NCI-H2196 treated with DMSO at 0.1 percent for 48 hours (cell line): Measurements from ENCODE around the gene UTS2R.
A peak's percentile ranks its signal among the peaks of the same experiment; 100 is the strongest.

Source experiments
- DNase-seq: peaks from one replicate; lab custom pipeline; 2025; ENCODE audit not compliant: unreplicated experiment; lab: John Stamatoyannopoulos, UW

Gene UTS2R

DNA sequence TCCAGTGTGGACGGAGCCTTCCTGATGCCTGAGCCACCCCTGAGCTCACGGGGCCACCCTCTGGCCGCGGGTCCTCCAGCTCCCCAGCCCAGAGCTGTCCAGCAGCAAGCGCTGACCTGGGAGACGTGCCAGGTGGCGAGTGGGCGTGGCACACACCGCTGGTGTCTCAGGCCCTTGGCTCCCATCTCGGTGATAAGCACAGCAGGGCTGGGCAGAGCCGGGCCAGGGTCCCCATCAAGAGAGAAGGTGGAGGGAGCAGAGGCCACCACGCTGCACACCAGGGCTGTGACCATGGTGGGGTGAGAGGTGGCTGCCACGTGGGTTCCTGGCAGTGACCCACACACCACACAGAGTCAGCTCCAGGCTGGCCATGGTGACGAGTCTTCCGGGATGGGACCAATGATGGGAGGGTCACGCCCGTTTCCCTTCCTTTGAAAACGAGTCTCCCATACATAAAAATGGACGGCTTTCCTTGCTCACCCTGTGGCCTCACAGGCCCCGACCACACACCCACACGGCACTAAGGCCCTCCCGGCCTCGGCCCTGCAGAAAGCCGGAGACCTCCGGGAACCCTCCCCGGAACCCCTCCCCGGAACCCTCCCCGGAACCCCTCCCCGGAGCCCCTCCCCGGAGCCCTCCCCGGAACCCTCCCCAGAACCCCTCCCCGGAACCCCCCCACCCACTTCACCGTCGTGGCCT, 16.8 kb downstream of the UTS2R start:
- DNase-seq: no peak

DNA sequence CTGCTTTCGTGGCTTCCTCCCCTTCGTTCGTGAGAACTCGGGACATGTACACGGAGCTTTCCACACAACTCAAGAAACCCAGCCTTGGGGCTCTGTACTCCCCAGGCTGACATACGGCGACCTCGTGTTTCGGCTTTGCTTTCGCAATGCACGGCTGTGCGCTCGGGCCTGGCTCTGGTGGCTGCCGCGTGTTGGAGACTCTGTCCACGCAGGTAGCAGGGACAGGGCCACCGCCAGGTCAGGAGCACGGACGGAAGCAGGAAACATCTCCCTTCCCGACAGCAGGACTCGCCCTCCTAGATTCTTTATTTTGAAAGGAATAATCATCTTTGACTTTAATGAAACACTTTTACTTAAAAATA, 17.3 kb downstream of the UTS2R start:
- DNase-seq: no peak

DNA sequence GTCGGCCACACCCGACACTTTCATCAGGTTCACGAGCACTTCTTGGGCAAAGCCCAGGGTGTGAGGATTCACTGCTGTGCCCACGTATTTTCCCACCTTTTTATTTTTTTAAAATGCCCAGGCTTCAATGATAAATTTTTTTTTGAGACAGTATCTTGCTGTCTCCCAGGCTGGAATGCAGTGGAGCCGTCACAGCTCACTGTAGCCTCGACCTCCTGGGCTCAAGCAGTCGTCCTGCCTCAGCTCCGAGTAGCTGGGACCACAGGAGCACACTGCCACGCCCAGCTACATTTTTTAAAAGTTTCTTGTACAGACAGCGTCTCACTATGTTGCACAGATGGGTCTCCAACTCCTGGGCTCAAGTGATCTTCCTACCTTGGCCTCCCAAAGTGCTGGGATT, 17.8 kb downstream of the UTS2R start:
- no peak for DNase-seq

- no peak for DNase-seq
Observed at GRCh38 chr17:82390015-82390859, 18.7 kb downstream of the UTS2R start.

- no peak for DNase-seq
Observed at GRCh38 chr17:82390860-82391435, 19.4 kb downstream of the UTS2R start.

GRCh38 chr17:82391496-82392066, 20.0 kb downstream of the UTS2R start:
- DNase-seq: no peak

DNA sequence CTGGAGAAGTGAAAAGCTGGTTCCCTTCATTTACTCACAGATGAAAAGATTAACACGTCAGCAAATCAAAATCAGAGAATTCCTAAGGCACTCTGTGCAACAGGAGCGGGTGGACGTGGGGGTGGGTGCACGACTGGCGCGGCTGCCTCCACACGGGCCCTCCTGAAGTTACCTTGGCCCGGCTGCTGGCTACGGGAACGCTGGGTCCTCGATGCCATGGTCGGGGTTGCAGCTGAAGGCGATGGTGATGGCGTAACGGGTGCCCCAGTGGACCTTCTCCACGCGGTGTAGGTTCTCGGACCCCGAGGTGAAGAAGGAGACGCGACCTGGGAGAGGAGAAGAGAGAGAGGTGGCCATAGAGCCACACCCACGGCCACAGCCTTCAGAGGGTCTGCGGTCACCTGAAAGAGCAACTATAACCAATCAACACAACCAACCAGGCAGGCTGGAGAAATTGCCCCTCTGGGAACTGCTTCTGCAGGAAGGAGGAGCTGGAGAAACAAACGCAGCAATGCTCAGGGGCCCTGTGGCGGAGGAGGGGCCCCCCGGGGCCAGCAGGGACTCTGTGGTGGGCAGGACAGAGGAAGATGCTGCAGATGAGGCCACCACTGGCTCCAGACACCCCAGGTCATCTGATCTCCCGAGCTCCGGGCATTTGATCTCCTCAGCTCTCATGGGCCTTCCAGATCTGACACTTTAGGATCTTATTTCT, 20.8 kb downstream of the UTS2R start:
- no peak for DNase-seq

DNA sequence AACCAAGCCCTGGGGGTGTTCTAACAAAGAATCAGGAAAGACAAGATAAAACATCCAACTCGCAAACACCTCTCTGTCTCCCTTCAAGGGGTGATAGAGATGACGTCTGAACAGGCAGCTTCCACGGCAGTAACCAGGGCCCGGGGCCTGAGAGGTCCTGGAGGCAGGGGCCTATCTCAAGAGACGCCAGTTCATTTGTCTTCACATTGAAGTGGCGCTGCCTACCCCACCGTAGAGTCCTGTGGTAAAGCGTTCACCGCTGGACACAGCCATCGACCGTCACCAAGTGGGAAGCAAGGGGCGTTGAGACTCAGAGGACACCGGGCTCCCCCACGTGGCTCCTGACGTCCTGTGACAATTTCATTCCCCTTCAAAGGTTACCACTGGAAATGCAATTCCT, 21.4 kb downstream of the UTS2R start:
- DNase-seq: no peak

GRCh38 chr17:82394278-82394677, 22.7 kb downstream of the UTS2R start:
- no peak for DNase-seq

GRCh38 chr17:82396601-82397435, 25.3 kb downstream of the UTS2R start:
- DNase-seq: no peak

- DNase-seq: no peak
Observed at GRCh38 chr17:82397449-82398335, 26.1 kb downstream of the UTS2R start.

DNA sequence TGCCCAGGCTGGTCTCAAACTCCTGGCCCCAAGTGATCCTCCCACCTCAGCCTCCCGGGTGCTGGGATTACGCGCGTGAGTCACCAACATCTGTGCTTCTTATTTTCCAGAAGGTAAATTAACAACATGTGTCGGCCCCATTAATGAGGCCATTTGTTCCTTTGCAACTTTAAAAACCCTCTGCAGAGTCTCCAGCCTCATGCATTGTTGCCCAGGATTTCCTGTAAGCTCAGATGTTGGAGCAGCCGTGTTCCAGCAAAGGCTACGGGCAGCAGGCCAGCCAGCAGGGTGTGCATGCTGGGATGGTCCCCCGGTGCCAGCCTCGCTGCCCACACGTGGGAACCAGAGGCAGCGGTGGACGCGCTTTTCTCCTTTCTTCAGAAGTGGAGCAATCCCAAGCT, 27.5 kb downstream of the UTS2R start:
- DNase-seq: no peak

DNA sequence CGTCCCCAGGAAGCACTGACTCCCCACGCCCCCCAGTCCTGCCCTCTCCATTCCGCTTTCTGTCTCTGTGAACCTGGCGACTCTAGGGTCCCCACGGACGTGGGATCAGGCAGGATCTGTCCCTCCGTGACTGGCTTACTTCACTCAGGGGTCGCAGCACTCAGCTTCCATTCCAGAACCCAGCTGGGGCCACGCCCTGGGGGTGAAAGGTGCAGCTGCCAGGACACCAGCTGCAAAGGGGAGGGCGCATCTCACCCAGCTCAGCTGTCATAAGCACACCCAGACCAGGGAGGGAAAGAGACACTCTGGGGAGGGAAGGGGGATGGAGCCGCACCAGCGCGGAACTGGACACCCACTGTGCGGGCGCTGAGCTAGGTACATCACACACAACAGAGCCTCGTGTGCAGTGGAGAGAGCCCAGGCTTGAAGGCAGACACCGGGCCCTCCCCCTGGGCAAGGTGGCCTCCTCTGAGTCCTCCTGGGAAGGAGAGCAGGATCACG, 28.1 kb downstream of the UTS2R start:
- DNase-seq: peak; percentile 81

DNA sequence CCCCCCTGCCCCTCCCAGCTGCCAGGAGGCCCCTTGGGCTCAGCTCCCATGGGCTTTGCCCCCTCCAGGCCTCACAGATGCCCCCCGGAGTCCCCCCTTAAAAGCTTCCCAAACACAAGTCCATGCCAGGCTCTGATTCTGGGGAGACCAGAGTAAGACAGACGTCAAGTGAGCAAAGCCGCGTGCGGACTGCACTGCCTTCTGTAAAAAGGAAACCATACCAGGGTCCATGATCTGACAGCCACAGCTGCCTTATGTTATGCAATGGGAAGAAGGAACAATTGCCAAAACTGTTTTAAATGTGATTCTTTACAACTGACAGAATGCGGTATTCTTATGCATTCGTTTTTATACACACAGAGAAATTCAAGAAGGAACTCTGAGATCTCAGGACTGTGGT, 28.6 kb downstream of the UTS2R start:
- no peak for DNase-seq

DNA sequence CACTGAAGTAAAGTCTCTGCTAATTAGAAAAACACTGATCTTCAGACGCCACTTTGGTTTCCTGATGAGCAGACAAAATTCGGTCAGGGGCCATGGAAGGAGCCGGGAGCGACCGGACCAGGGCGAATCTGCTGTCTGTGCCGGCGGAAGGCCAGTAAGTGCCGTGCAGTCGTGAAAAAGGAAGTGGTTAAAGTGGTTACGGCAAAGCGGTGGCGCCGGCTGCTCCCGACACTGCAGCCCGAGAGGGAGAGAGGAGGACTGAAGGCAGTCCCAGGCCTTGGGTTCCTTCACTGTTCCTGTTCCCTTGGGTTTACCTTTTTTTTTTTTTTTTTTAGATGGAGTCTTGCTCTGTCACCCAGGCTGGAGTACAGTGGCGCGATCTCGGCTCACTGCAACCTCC, 29.3 kb downstream of the UTS2R start:
- DNase-seq: no peak

- DNase-seq: no peak
Observed at GRCh38 chr17:82402865-82403264, 31.3 kb downstream of the UTS2R start.

DNA sequence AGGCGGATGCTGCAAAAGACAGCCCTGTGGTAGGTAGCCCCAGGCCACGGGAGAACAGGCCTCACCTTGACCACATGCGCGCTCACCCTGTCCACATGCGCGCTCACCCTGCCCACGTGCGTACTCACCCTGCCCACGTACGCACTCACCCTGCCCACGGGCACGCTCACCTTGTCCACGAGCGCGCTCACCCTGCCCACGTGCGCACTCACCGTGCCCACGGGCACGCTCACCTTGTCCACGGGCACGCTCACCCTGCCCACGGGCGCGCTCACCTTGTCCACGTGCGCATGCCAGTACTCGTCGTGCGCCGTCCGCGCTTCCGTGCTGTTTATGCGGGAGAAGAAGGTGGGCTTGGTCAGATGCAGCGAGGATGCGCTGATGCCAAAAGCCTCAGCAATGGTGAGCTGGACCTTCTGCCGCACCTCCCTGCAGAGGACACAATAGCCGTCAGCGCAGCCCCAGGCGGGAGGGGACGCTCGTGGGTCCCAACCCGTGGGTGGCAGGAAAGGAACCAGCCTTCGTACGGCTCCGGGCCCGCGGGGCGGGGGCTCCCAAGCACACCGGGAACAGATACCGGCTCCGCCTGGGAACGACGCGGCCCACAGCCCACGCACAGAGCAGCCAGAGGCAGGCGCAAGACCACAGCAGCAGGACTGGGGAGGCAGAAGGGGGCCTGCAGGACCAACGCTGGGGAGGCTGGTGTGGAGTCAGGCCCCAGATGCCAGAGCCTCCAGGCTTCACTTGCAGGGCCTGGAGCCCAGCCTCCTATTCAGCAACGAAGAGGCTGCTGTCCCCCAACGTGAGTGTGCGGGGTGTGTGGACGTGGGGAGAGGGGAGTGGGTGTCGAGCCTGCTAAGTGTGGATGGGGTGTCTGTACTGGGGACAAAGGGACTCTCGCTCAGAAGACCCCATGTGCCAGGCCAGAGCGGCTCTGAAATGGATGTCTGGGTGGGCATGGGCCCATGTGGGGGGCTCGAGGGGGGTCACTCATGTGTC, 32.4 kb downstream of the UTS2R start:
- DNase-seq: no peak

GRCh38 chr17:82405051-82405450, 33.5 kb downstream of the UTS2R start:
- no peak for DNase-seq
